OCI-LY7 (cell line): ENCODE data around the gene GRM5.
A peak's percentile ranks its signal among the peaks of the same experiment; 100 is the strongest.
"Not testable (repeated sequence)": the region's sequence is repeated elsewhere in the genome, so short reads cannot be mapped to it uniquely, and the experiment has no call there.

ENCODE experiments used
- CTCF ChIP-seq: fragments of 200-600 bp; sonication (generic); conservative IDR thresholded peaks from 2 replicates; pipeline ENCODE4 v1.5.1; 2014; ENCODE audit warnings: mild to moderate bottlenecking, antibody characterized with exemption, low read length, moderate library complexity, mixed read lengths
- EZH2phosphoT487 ChIP-seq: fragments of 200-600 bp; sonication (generic); IDR thresholded peaks from 2 replicates; pipeline ENCODE4 v1.6.1; 2018; ENCODE audit warnings: low read depth, borderline replicate concordance, mild to moderate bottlenecking, mixed run types, antibody characterized with exemption, low read length, moderate library complexity, mixed read lengths

- peak; percentile 76 for TF ChIP-seq CTCF
- TF ChIP-seq EZH2phosphoT487 = not testable (repeated sequence)
Observed at GRCh38 chr11:89097956-89098355, 32.2 kb upstream of the GRM5 start.
